Keratinocyte (primary cell): ENCODE results near the gene NOS3. TPM values are rescaled to one million over a fixed set of nuclear protein-coding genes. Genes with fewer than 3 reads are reported as not detected.

Source experiments
- DNase-seq: peaks from one replicate; pipeline ENCODE4 v3.0.0-alpha.2; 2011; ENCODE audit warnings: low read depth, missing footprints, low spot score
- FAIRE-seq: peaks from 2 replicates; lab custom pipeline; 2011; peaks lifted over from hg19 to GRCh38; lab: Jason Lieb, UNC
- H2AFZ ChIP-seq: 2 replicates; pipeline ENCODE4 v1.6.0; 2012; ENCODE audit warnings: low read length, control low read depth, inconsistent platforms; ENCODE audit not compliant: control insufficient read depth
- H3K27ac ChIP-seq: 2 replicates; pipeline ENCODE4 v1.5.1; 2011; ENCODE audit warnings: low read length; ENCODE audit not compliant: control insufficient read depth, insufficient read depth
- H3K27me3 ChIP-seq: 3 replicates; pipeline ENCODE4 v1.6.0; 2011; ENCODE audit warnings: low read length; ENCODE audit not compliant: control insufficient read depth, insufficient read depth; ENCODE audit errors: extremely low read depth
- H3K36me3 ChIP-seq, 2 experiments: 2 replicates in 1 of 2; 3 replicates in 1 of 2; pipeline ENCODE4 v1.5.1; 2011; ENCODE audit warnings: low read length in 2 of 2, mild to moderate bottlenecking in 1 of 2; ENCODE audit not compliant: control insufficient read depth in 2 of 2, insufficient read depth in 2 of 2; ENCODE audit errors: extremely low read depth in 1 of 2
- H3K4me1 ChIP-seq: 3 replicates; pipeline ENCODE4 v1.5.1; 2011; ENCODE audit warnings: low read length; ENCODE audit not compliant: control insufficient read depth, insufficient read depth; ENCODE audit errors: extremely low read depth
- H3K4me2 ChIP-seq: 3 replicates; pipeline ENCODE4 v1.6.0; 2011; ENCODE audit warnings: low read depth, low read length; ENCODE audit not compliant: control insufficient read depth, insufficient read depth; ENCODE audit errors: extremely low read depth
- H3K4me3 ChIP-seq, 3 experiments: fragments of 200-600 bp in 1 of 3; sonication (generic) in 1 of 3; 2 replicates in 2 of 3; 3 replicates in 1 of 3; pipeline ENCODE4 v1.5.1; 2011 to 2016; ENCODE audit warnings: low read length in 3 of 3, mild to moderate bottlenecking in 3 of 3, control low read depth in 2 of 3, inconsistent platforms in 1 of 3, low read depth in 1 of 3, mixed read lengths in 1 of 3, mixed run types in 1 of 3, moderate library complexity in 1 of 3; ENCODE audit not compliant: control insufficient read depth in 2 of 3, insufficient read depth in 2 of 3; ENCODE audit errors: extremely low read depth in 1 of 3
- H3K79me2 ChIP-seq: 2 replicates; pipeline ENCODE4 v1.6.0; 2012; ENCODE audit warnings: low read length; ENCODE audit not compliant: control insufficient read depth, insufficient read depth
- H3K9ac ChIP-seq: 3 replicates; pipeline ENCODE4 v1.6.0; 2011; ENCODE audit warnings: low read length; ENCODE audit not compliant: control insufficient read depth, insufficient read depth; ENCODE audit errors: extremely low read depth
- H3K9me1 ChIP-seq: 3 replicates; pipeline ENCODE4 v1.6.0; 2011; ENCODE audit warnings: low read length; ENCODE audit not compliant: control insufficient read depth, insufficient read depth; ENCODE audit errors: extremely low read depth
- H3K9me3 ChIP-seq: 2 replicates; pipeline ENCODE4 v1.5.1; 2012; ENCODE audit warnings: low read depth, low read length; ENCODE audit not compliant: control insufficient read depth
- H4K20me1 ChIP-seq: 3 replicates; pipeline ENCODE4 v1.6.0; 2011; ENCODE audit warnings: low read length; ENCODE audit not compliant: control insufficient read depth, insufficient read depth; ENCODE audit errors: extremely low read depth
- CTCF ChIP-seq, 3 experiments: IDR thresholded peaks in 1 of 3; conservative IDR thresholded peaks in 1 of 3; optimal IDR thresholded peaks in 1 of 3; 2 replicates in 2 of 3; 3 replicates in 1 of 3; pipeline versions ENCODE3 to v1.5.1; 2011; ENCODE audit warnings: low read length in 3 of 3, mild to moderate bottlenecking in 3 of 3, moderate library complexity in 2 of 3, control low read depth in 1 of 3, inconsistent platforms in 1 of 3; ENCODE audit not compliant: insufficient read depth in 2 of 3; ENCODE audit errors: extremely low read depth in 1 of 3
- EZH2 ChIP-seq: IDR thresholded peaks from one replicate; pipeline ENCODE4 v1.6.1; 2012; ENCODE audit warnings: inconsistent platforms, mild to moderate bottlenecking, low read length, moderate library complexity
- dilution Hi-C: fragments of 300-500 bp; cut with MboI; formaldehyde crosslinking; loops from one replicate; pipeline ENCODE4 v1.7.0; 2020; ENCODE audit warnings: low sequenced_read_pairs; ENCODE audit not compliant: extremely low pct_ligation_motif_present
- polyA plus RNA-seq, 5 experiments: library from polyadenylated mRNA; depleted of rRNA in 3 of 5; stranded (reverse) in 3 of 5; stranded (forward) in 1 of 5; unstranded in 1 of 5; fragments of >200 nt; gene quantifications; 1 replicate in 1 of 5; 2 replicates in 3 of 5; 3 replicates in 1 of 5; pipeline versions ENCODE4 v1.2.1 to v1.2.3, GENCODE V29; 2011 to 2012; ENCODE audit warnings: missing spikeins in 2 of 5, low read depth in 1 of 5, low replicate concordance in 1 of 5

The NOS3 gene
- polyA plus RNA-seq, 1 donor (not counting 4 experiments of a cell fraction or from before 2014, with no cell fraction given): 0.77 TPM

GRCh38 chr7:151056666-151057505 is 66.1 kb downstream of the NOS3 start:
- Histone ChIP-seq H2AFZ (peak overlapping the region; percentile 86), H3K9me1 (no peaks in the 10 kb centered on the region), H3K4me2 (peak overlapping the region; percentile 99), H3K27ac (no peak overlapping the region), H4K20me1 (no peaks in the 10 kb centered on the region), H3K4me3 (peak overlapping the region; percentile 47 to 90 (median 87)), H3K9me3 (no peaks in the 10 kb centered on the region), H3K27me3 (no peaks in the 10 kb centered on the region), H3K79me2 (peaks cover 22% of the 10 kb centered on the region), H3K36me3 (peaks cover 3 to 7% of the 10 kb centered on the region in 2 experiments), H3K4me1 (peaks cover 30% of the 10 kb centered on the region), H3K9ac (peak overlapping the region; percentile 65)
- dilution Hi-C loops: no loop called here
- TF ChIP-seq EZH2 (no peak), CTCF (optimal IDR thresholded peaks at IDR 0.05 in 1 of 3, IDR thresholded peaks at IDR 0.05 in 1 of 3, conservative IDR thresholded peaks at IDR 0.05 in 1 of 3; ENCODE audit: extremely low read depth in 1 of 3, insufficient read depth in 2 of 3, low read length in 3 of 3) (no peak)
- DNase-seq: no peak
- FAIRE-seq: no peak

- TF ChIP-seq CTCF (optimal IDR thresholded peaks at IDR 0.05 in 1 of 3, IDR thresholded peaks at IDR 0.05 in 1 of 3, conservative IDR thresholded peaks at IDR 0.05 in 1 of 3; ENCODE audit: extremely low read depth in 1 of 3, insufficient read depth in 2 of 3, low read length in 3 of 3) (no peak), EZH2 (no peak)
- Histone ChIP-seq H3K9me1 (peaks cover 4% of the 10 kb centered on the region), H3K9me3 (no peaks in the 10 kb centered on the region), H3K4me2 (peak within 1 kb of the TSS; percentile 99), H3K27me3 (no peaks in the 10 kb centered on the region), H3K79me2 (peaks cover 27% of the 10 kb centered on the region), H3K4me1 (peaks cover 37% of the 10 kb centered on the region), H3K9ac (peak within 1 kb of the TSS; percentile 77), H2AFZ (peak within 1 kb of the TSS; percentile 86), H3K27ac (peak within 1 kb of the TSS; percentile 95), H3K36me3 (peaks cover 6 to 7% of the 10 kb centered on the region in 2 experiments), H3K4me3 (peak within 1 kb of the TSS; percentile 47 to 90 (median 87)), H4K20me1 (no peaks in the 10 kb centered on the region)
- DNase-seq (no peak), FAIRE-seq (no peak)
- dilution Hi-C loops: no loop called here
Observed at GRCh38 chr7:151057506-151057988, 66.7 kb downstream of the NOS3 start, which contains the start of gene CDK5. Gene CDK5 (minus strand): TSS chr7:151057897. CDS start chr7:151057848, 49 bp downstream.
